AG09309 (cell line): ENCODE data around the gene POMT2.
A peak's percentile ranks its signal among the peaks of the same experiment; 100 is the strongest.

Experiments used
- DNase-seq: peaks from one replicate; pipeline ENCODE4 v3.0.0-alpha.2; 2010; ENCODE audit warnings: low read depth
- H3K4me3 ChIP-seq: 2 replicates; pipeline ENCODE4 v1.5.1; 2011; ENCODE audit warnings: mild to moderate bottlenecking, low read depth, low read length, moderate library complexity; ENCODE audit not compliant: control insufficient read depth
- CTCF ChIP-seq: IDR thresholded peaks from 2 replicates; pipeline ENCODE4 v1.5.1; 2011; ENCODE audit warnings: mild to moderate bottlenecking, low read depth, low read length, inconsistent platforms; ENCODE audit not compliant: insufficient read depth, control insufficient read depth; ENCODE audit errors: missing control alignments

POMT2 gene

GRCh38 chr14:77314043-77314442 lies 6.6 kb downstream of the POMT2 start:
- no peak for TF ChIP-seq CTCF
- DNase-seq = peak; percentile 92
- no peak overlapping the region for H3K4me3 ChIP-seq

- TF ChIP-seq CTCF = no peak
- no peak overlapping the region for H3K4me3 ChIP-seq
- no peak for DNase-seq
Observed at GRCh38 chr14:77313371-77313770, 7.3 kb downstream of the POMT2 start.

- no peak for TF ChIP-seq CTCF
- no peak for DNase-seq
- H3K4me3 ChIP-seq = no peak overlapping the region
Observed at GRCh38 chr14:77311217-77311616, 9.5 kb downstream of the POMT2 start.

GRCh38 chr14:77310026-77310425 lies 10.7 kb downstream of the POMT2 start:
- no peak overlapping the region for H3K4me3 ChIP-seq
- TF ChIP-seq CTCF = no peak
- DNase-seq = no peak

- DNase-seq = no peak
- TF ChIP-seq CTCF = no peak
- H3K4me3 ChIP-seq = no peak overlapping the region
Observed at GRCh38 chr14:77309131-77309530, 11.6 kb downstream of the POMT2 start.

- TF ChIP-seq CTCF = no peak
- DNase-seq = no peak
- no peak overlapping the region for H3K4me3 ChIP-seq
Observed at GRCh38 chr14:77306851-77307496, 13.7 kb downstream of the POMT2 start.
